PC-9 (cell line): ENCODE data around the gene DYNC2H1.

Source experiments
- EZH2 ChIP-seq: fragments of 200-600 bp; sonication (generic); IDR thresholded peaks from 2 replicates; pipeline ENCODE4 v1.8.0; 2017; ENCODE audit warnings: antibody characterized with exemption, low read depth
- TF ChIP-seq, protein P1 (sequence below): fragments of 200-600 bp; sonication (generic); conservative IDR thresholded peaks from 2 replicates; pipeline ENCODE4 v1.6.1; 2017; ENCODE audit warnings: mixed run types, antibody characterized with exemption, mild to moderate bottlenecking, moderate library complexity

DNA sequence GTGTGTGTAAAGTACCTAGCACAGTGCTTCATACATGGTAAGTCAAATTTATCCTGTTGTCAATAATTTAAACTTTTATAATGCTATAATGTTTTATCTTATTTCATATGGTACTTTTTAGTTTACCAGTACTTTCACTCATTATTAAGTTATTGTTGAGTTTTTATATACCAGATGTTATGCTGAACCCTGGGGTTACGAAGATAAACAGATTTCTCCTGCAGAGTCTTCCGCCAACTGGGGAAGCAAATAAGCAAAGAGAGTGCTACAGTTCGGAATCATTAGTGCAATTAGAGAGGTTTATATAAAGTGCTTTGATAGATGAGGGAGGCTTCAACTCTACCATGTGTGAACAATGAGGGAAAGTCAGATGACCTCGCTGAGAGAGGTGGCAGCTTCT, 362.3 kb downstream of the DYNC2H1 start:
- TF ChIP-seq, protein P1, sequence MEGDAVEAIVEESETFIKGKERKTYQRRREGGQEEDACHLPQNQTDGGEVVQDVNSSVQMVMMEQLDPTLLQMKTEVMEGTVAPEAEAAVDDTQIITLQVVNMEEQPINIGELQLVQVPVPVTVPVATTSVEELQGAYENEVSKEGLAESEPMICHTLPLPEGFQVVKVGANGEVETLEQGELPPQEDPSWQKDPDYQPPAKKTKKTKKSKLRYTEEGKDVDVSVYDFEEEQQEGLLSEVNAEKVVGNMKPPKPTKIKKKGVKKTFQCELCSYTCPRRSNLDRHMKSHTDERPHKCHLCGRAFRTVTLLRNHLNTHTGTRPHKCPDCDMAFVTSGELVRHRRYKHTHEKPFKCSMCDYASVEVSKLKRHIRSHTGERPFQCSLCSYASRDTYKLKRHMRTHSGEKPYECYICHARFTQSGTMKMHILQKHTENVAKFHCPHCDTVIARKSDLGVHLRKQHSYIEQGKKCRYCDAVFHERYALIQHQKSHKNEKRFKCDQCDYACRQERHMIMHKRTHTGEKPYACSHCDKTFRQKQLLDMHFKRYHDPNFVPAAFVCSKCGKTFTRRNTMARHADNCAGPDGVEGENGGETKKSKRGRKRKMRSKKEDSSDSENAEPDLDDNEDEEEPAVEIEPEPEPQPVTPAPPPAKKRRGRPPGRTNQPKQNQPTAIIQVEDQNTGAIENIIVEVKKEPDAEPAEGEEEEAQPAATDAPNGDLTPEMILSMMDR: no peak
- TF ChIP-seq EZH2: no peak
